Gastroesophageal sphincter (tissue), 3 donors: ENCODE measurements around the gene LRRC57.

Experiments used
- CTCF ChIP-seq, 4 experiments: fragments of 200-600 bp in 2 of 4; fragments of 450-650 bp in 2 of 4; sonication (generic) in 1 of 4; IDR thresholded peaks; one replicate each; pipeline ENCODE4 v1.5.1; 2017 to 2019; ENCODE audit warnings: antibody characterized with exemption in 4 of 4, mild to moderate bottlenecking in 2 of 4, moderate library complexity in 2 of 4
- POLR2A ChIP-seq, 2 donors: fragments of 450-650 bp; IDR thresholded peaks; one replicate each; pipeline ENCODE4 v1.6.1; 2017; ENCODE audit warnings: antibody characterized with exemption in 2 of 2, mild to moderate bottlenecking in 2 of 2, moderate library complexity in 1 of 2

DNA sequence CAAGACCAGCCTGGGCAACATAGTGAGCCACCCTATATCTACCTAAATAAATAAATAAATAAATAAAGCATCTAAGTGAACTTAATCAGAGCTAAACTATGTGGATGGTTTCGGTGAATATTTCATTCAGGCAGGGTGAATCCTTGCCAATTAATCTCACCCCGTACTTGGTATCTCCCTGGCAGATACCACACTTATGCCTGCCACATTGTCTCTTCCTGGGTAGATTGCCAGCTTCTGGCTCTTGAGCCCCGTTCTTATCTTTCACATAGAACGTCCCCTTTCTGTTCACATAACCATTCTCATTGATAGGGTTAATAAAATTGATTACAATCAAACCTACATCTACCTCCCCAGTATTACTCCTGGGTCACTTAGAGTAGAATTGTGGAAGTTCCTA is 46.1 kb downstream of the LRRC57 start:
- TF ChIP-seq CTCF (IDR thresholded peaks at IDR 0.05) (no peak), POLR2A (IDR thresholded peaks at IDR 0.05) (no peak)
